SU-DHL-6 (cell line): ENCODE measurements around the gene NT5C2.
"Not testable (repeated sequence)": the region's sequence is repeated elsewhere in the genome, so short reads cannot be mapped to it uniquely, and the experiment has no call there.

ENCODE experiments used
- H2AFZ ChIP-seq: fragments of 200-600 bp; sonication (generic); 2 replicates; pipeline ENCODE4 v1.6.1; 2014; ENCODE audit warnings: low read depth, mild to moderate bottlenecking, moderate library complexity, mixed read lengths, antibody characterized with exemption, low read length; ENCODE audit not compliant: severe bottlenecking
- H3F3A ChIP-seq: fragments of 200-600 bp; shearing (Covaris generic); 2 replicates; pipeline ENCODE4 v1.6.0; 2016; ENCODE audit warnings: antibody characterized with exemption, mild to moderate bottlenecking; ENCODE audit not compliant: insufficient read depth
- H3K27ac ChIP-seq: fragments of 200-600 bp; sonication (generic); 2 replicates; pipeline ENCODE4 v1.5.1; 2016; ENCODE audit warnings: low read depth, mild to moderate bottlenecking, low read length, moderate library complexity, mixed read lengths
- H3K27me3 ChIP-seq: fragments of 200-600 bp; sonication (generic), shearing (Covaris generic); 2 replicates; pipeline ENCODE4 v1.6.0; 2014; ENCODE audit warnings: mild to moderate bottlenecking, low read length
- H3K36me3 ChIP-seq: fragments of 200-600 bp; sonication (generic); 2 replicates; pipeline ENCODE4 v1.6.1; 2014; ENCODE audit warnings: mild to moderate bottlenecking, low read length, mixed read lengths
- H3K4me2 ChIP-seq: fragments of 300-600, 200-600 bp; shearing (Covaris generic), sonication (generic); 2 replicates; pipeline ENCODE4 v1.6.0; 2014; ENCODE audit warnings: low read length, low read depth, mild to moderate bottlenecking; ENCODE audit not compliant: poor library complexity, severe bottlenecking
- H3K4me3 ChIP-seq: fragments of 200-600 bp; sonication (generic); 2 replicates; pipeline ENCODE4 v1.5.1; 2014; ENCODE audit warnings: antibody characterized with exemption, low read length, mild to moderate bottlenecking, mixed read lengths; ENCODE audit not compliant: insufficient read depth, poor library complexity, severe bottlenecking
- H3K79me2 ChIP-seq: fragments of 200-600 bp; sonication (generic); 2 replicates; pipeline ENCODE4 v1.6.1; 2014; ENCODE audit warnings: mild to moderate bottlenecking, low read length, moderate library complexity; ENCODE audit not compliant: insufficient read depth
- H3K9ac ChIP-seq: fragments of 200-600 bp; sonication (generic); 2 replicates; pipeline ENCODE4 v1.7.0; 2014; ENCODE audit warnings: mild to moderate bottlenecking, low read length
- H3K9me2 ChIP-seq: fragments of 200-600 bp; sonication (generic); replicated peaks from 2 replicates; pipeline ENCODE4 v1.6.1; 2014; ENCODE audit warnings: low read length; ENCODE audit not compliant: insufficient read depth
- H3K9me3 ChIP-seq: fragments of 200-600 bp; sonication (generic); 2 replicates; pipeline ENCODE4 v1.6.1; 2014; ENCODE audit warnings: low read length, mixed read lengths; ENCODE audit not compliant: insufficient read depth
- H4K20me1 ChIP-seq: fragments of 200-600 bp; sonication (generic); 2 replicates; pipeline ENCODE4 v1.6.1; 2014; ENCODE audit warnings: low read depth, mild to moderate bottlenecking, antibody characterized with exemption, low read length, moderate library complexity, mixed read lengths
- EZH2phosphoT487 ChIP-seq: fragments of 200-600 bp; sonication (generic), shearing (Covaris generic); conservative IDR thresholded peaks from 2 replicates; pipeline ENCODE4 v1.6.1; 2018; ENCODE audit warnings: mild to moderate bottlenecking, antibody characterized with exemption, low read length, moderate library complexity, mixed read lengths
- TF ChIP-seq, protein P1 (sequence below): fragments of 200-600 bp; sonication (generic); IDR thresholded peaks from one replicate; pipeline ENCODE4 v1.5.1; 2017; ENCODE audit warnings: antibody characterized with exemption, mild to moderate bottlenecking, low read length, moderate library complexity; ENCODE audit not compliant: insufficient read depth, poor library complexity, severe bottlenecking

NT5C2 gene

DNA sequence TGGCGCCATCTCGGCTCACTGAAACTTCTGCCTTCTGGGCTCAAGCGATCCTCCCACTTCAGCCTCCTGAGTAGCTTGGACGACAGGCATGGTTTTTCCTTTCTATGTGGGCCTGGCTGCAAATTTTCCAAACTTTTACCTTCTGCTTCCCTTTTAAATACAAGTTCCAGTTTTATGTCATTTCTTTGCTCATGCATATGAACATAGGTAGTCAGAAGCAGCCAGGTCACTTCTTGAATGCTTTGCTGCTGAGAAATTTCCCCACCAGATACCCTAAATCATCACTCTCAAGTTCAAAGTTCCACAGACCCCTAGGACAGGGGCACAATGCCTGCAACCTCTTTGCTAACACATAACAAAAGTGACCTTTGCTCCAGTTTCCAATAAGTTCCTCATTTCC, 31.1 kb upstream of the NT5C2 start:
- no peak overlapping the region for H2AFZ ChIP-seq
- H3K79me2 ChIP-seq: no peaks in the 10 kb centered on the region
- no peaks in the 10 kb centered on the region for H3K27me3 ChIP-seq
- no peaks in the 10 kb centered on the region for H3K9me3 ChIP-seq
- no peak overlapping the region for H3K9ac ChIP-seq
- no peaks in the 10 kb centered on the region for H4K20me1 ChIP-seq
- H3K9me2 ChIP-seq: no peaks in the 10 kb centered on the region
- no peak overlapping the region for H3K4me3 ChIP-seq
- no peak overlapping the region for H3K4me2 ChIP-seq
- H3F3A ChIP-seq: no peaks in the 10 kb centered on the region
- H3K36me3 ChIP-seq: no peaks in the 10 kb centered on the region
- H3K27ac ChIP-seq: no peak overlapping the region
- TF ChIP-seq, protein P1, sequence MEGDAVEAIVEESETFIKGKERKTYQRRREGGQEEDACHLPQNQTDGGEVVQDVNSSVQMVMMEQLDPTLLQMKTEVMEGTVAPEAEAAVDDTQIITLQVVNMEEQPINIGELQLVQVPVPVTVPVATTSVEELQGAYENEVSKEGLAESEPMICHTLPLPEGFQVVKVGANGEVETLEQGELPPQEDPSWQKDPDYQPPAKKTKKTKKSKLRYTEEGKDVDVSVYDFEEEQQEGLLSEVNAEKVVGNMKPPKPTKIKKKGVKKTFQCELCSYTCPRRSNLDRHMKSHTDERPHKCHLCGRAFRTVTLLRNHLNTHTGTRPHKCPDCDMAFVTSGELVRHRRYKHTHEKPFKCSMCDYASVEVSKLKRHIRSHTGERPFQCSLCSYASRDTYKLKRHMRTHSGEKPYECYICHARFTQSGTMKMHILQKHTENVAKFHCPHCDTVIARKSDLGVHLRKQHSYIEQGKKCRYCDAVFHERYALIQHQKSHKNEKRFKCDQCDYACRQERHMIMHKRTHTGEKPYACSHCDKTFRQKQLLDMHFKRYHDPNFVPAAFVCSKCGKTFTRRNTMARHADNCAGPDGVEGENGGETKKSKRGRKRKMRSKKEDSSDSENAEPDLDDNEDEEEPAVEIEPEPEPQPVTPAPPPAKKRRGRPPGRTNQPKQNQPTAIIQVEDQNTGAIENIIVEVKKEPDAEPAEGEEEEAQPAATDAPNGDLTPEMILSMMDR: no peak
- TF ChIP-seq EZH2phosphoT487: no peak

DNA sequence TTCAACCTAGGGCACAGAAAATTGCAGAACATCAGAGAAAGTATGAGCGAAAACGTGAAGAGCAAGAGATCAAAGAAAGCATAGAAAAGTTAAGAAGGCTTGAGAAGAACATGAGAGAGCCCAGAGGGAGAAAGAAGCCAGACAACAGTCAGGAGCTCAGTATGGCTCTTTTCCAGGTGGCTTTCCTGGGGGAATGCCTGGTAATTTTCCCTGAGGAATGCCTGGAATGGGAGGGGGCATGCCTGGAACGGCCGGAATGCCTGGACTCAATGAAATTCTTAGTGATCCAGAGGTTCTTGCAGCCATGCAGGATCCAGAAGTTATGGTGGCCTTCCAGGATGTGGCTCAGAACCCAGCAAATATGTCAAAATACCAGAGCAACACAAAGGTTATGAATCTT, 23.3 kb upstream of the NT5C2 start:
- H3K4me3 ChIP-seq, H3K9me3 ChIP-seq, H4K20me1 ChIP-seq, H2AFZ ChIP-seq, H3K36me3 ChIP-seq, H3K79me2 ChIP-seq, H3K9me2 ChIP-seq, H3K27ac ChIP-seq, H3K9ac ChIP-seq, H3K4me2 ChIP-seq, H3K27me3 ChIP-seq, H3F3A ChIP-seq: not testable (repeated sequence)

- no peak for TF ChIP-seq EZH2phosphoT487
- TF ChIP-seq, protein P1: no peak
- H3K9me3 ChIP-seq: no peaks in the 10 kb centered on the region
- no peak overlapping the region for H3K4me2 ChIP-seq
- H3K4me3 ChIP-seq: no peak overlapping the region
- no peak overlapping the region for H3K27ac ChIP-seq
- H3K9me2 ChIP-seq: no peaks in the 10 kb centered on the region
- no peak overlapping the region for H3K9ac ChIP-seq
- no peaks in the 10 kb centered on the region for H3K36me3 ChIP-seq
- H2AFZ ChIP-seq: no peak overlapping the region
- H3K79me2 ChIP-seq: no peaks in the 10 kb centered on the region
- H4K20me1 ChIP-seq: no peaks in the 10 kb centered on the region
- no peaks in the 10 kb centered on the region for H3F3A ChIP-seq
- H3K27me3 ChIP-seq: no peaks in the 10 kb centered on the region
Measured at GRCh38 chr10:103215601-103216000, 22.5 kb upstream of the NT5C2 start.

- H2AFZ ChIP-seq, H3F3A ChIP-seq, H3K9ac ChIP-seq, H3K4me3 ChIP-seq, H4K20me1 ChIP-seq, H3K9me3 ChIP-seq, H3K36me3 ChIP-seq, H3K4me2 ChIP-seq, H3K27ac ChIP-seq, H3K27me3 ChIP-seq, H3K79me2 ChIP-seq, H3K9me2 ChIP-seq: not testable (repeated sequence)
Measured at GRCh38 chr10:103210262-103210661, 17.2 kb upstream of the NT5C2 start.

GRCh38 chr10:103207643-103208042, 14.6 kb upstream of the NT5C2 start:
- H3K4me2 ChIP-seq, H2AFZ ChIP-seq, H3K4me3 ChIP-seq, H3K9me3 ChIP-seq, H3K9me2 ChIP-seq, H4K20me1 ChIP-seq, H3K27me3 ChIP-seq, H3F3A ChIP-seq, H3K36me3 ChIP-seq, H3K79me2 ChIP-seq, H3K27ac ChIP-seq, H3K9ac ChIP-seq: not testable (repeated sequence)
